SHP77 treated with DMSO at 0.1 percent for 48 hours (cell line): Measurements from ENCODE around the gene TUBB6.

Experiments used
- DNase-seq: peaks from one replicate; lab custom pipeline; 2025; lab: John Stamatoyannopoulos, UW

The TUBB6 gene

DNA sequence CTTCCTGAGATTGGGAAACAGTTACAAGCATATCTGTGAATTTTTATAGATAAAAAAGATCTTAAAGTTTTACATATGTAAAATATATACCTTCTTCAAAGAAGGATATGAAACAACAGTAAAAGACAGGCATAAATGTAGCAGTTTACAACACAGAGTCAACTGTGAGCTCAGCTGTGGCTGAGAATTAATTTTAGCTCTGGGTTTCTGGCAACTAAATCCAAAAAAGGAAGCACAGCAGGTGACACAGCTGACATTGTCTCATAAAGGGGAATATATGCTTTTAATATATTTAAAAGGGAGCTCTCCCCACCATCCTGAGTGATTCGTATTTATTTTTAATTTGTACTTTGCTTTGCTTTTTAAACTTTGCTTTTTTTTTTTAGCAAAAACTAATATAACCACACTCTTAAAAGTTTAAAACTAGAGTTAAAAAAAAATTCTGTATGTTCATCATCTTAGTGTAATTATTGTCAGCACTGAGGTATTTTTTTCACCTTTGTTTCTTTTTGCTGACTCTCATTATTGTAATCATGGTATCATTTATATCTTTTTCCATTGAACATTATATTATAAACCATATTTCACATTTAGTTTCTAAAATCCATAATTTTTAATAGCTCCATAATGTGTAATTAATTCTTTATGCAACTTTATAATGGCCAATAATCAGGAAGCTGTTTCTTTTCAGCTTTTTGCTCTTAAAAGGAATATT is 6.7 kb downstream of the TUBB6 start:
- DNase-seq, result no peak

GRCh38 chr18:12315490-12315889 is 7.4 kb downstream of the TUBB6 start:
- DNase-seq, result no peak

- no peak for DNase-seq
Observed at GRCh38 chr18:12315911-12316310, 7.9 kb downstream of the TUBB6 start.

- no peak for DNase-seq
Observed at GRCh38 chr18:12317664-12318333, 9.8 kb downstream of the TUBB6 start.

- no peak for DNase-seq
Observed at GRCh38 chr18:12318334-12318697, 10.3 kb downstream of the TUBB6 start.

GRCh38 chr18:12318857-12319256 is 10.8 kb downstream of the TUBB6 start:
- DNase-seq, result no peak

- DNase-seq, result no peak
Observed at GRCh38 chr18:12321333-12321732, 13.3 kb downstream of the TUBB6 start.

DNA sequence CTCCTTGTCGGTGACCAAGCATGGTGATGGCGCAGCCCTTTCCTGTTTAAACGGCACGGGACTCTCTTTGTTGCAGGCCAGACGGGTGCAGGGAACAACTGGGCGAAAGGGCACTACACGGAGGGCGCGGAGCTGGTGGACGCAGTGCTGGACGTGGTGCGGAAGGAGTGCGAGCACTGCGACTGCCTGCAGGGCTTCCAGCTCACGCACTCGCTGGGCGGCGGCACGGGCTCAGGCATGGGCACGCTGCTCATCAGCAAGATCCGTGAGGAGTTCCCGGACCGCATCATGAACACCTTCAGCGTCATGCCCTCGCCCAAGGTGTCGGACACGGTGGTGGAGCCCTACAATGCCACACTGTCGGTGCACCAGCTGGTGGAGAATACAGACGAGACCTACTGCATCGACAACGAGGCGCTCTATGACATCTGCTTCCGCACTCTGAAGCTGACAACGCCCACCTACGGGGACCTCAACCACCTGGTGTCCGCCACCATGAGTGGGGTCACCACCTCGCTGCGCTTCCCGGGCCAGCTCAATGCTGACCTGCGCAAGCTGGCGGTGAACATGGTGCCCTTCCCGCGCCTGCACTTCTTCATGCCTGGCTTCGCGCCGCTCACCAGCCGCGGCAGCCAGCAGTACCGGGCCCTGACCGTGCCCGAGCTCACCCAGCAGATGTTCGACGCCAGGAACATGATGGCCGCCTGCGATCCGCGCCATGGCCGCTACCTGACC is 17.1 kb downstream of the TUBB6 start:
- no peak for DNase-seq

- no peak for DNase-seq
Observed at GRCh38 chr18:12325726-12326245, 17.7 kb downstream of the TUBB6 start.

- no peak for DNase-seq
Observed at GRCh38 chr18:12326711-12327460, 18.8 kb downstream of the TUBB6 start.

DNA sequence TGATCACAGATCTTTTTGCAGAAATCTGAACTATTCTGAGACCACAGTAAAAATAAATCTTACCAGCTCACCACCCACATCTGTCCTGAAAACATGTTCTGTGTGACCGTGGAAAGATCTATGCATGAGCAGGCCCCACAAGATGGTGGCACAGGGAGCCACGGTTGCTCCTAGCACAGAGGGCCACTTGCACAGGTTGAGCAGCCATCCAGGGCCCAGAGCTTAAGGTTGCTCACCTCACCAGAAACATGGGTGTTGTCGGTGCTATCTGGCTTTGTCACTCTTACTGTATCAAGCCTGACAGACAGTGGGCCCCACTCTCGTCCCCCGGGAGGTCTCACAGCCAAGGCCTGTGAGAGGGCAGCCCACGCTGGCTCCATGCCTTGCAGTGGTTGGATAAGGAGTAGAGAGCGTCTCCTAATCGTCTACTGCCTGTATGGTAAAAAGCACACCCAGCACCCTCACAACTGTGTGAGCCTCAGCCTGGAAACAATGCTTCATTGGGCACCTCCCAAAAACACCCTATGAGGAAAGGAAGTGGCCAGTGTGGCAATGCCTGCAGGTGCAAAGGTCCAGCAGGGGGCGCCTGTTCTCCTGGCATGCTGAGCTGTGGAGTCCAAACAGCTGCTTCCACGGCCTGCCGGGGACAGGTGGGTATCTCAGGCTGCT is 19.6 kb downstream of the TUBB6 start:
- peak; percentile 13 for DNase-seq

- no peak for DNase-seq
Observed at GRCh38 chr18:12328179-12328823, 20.3 kb downstream of the TUBB6 start.

GRCh38 chr18:12329125-12329698 is 21.2 kb downstream of the TUBB6 start:
- DNase-seq, result no peak

DNA sequence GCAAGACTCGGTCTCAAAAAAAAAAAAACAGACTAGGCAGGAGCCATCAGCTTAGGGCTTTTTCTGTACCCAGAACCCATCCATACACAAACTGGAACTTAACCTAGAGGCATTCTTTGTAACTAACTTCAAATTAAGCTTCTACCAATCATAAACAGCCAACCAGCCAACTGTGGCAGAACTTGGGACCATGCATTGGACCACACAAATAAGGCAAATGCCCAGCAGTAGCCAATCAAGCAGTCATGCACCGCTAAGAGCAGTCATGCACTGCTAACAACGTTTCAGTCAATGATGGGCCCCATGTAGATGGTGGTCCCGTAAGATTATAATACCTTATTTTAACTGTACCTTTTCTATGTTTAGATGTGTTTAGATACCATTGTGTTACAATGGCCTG is 22.7 kb downstream of the TUBB6 start:
- no peak for DNase-seq

DNA sequence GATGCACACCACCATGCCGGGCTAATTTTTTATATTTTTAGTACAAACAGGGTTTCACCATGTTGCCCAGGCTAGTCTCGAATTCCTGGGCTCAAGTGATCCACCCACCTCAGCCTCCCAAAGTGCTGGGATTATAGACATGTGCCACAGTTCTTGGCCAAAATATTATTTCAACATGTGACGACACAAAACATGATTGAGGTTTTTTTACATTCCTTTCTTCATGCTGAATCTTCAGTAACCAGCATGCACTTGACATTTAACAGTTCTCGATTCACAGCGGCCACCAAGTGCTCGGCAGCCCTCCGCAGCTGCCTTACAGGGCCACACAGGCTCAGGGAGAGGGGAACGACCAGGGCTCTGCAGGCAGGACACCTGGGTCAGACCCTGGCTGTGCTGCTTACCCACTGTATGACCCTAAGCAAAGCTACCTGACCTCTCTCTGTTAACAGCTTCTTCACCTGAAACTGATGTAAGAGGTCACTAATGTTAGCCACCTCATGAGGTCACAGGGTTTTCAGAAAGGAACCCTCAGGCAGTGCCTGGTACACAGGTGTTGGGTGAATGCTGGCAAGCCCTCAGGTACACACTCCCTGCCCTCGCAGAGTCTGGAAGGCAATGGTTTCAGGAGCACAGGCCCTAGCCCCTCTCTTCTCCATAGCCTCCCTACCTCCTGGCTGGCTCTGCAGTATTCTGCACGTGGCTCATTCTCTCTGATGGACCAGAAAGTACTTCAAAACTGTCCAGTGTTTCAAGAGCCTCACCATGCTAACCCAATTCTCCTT is 25.7 kb downstream of the TUBB6 start:
- DNase-seq, result no peak

GRCh38 chr18:12334366-12334808 is 26.3 kb downstream of the TUBB6 start:
- DNase-seq, result no peak

- no peak for DNase-seq
Observed at GRCh38 chr18:12334863-12335262, 26.8 kb downstream of the TUBB6 start.

DNA sequence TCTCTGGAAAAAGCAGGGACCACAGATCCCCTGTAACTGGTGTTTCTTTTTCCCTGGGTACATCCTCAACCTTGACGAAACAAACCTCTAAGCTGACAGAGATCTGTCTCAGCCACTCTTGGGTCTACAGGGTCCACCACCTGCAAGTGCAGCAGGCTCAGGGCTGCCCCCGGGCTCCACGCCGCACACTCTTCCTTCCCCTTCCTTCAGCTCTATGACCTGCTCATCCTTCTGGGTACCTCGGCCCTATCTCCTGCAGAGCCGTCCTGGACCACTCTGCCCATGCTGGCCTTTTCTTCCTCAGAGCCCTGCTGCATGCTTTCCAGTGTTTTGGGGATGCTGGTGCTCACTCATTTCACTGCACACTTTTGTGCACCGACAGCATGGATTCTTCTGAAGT is 27.5 kb downstream of the TUBB6 start:
- no peak for DNase-seq

GRCh38 chr18:12336171-12336613 is 28.2 kb downstream of the TUBB6 start:
- no peak for DNase-seq

DNA sequence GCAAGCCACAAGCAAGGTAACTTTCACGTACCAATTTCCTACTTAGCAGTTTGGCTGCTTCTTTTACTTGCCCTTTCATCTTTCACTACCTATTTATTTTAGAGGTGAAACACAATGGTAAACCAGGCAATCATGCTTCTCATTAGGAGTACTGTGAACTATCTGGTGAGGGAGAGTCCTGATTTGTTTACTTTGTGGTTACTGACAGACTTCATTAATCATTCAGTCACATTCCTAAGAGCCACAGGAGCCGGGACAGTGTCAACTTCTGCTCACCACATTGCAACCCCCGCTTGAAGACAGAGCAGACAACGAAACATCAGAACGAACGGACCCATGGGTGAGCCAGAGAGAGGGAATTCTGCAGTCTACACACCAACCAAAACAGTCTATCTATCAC is 28.8 kb downstream of the TUBB6 start:
- DNase-seq, result no peak
